ENCODE results near the gene WDR37.

Gene WDR37

GRCh38 chr10:1169186-1169885 is 113.2 kb downstream of the WDR37 start:
- TF ChIP-seq POLR2AphosphoS5 (IDR thresholded peaks at IDR 0.05; ENCODE audit: low read depth, low read length) = no peak
- no peak for TF ChIP-seq POLR2A (IDR thresholded peaks at IDR 0.05; ENCODE audit: low read depth, low read length)
- TF ChIP-seq TAF1 (IDR thresholded peaks at IDR 0.05; ENCODE audit: borderline replicate concordance, low read depth, low read length) = no peak
- FAIRE-seq (no peak), DNase-seq (ENCODE audit: insufficient read length) (no peak)

- TF ChIP-seq POLR2A (IDR thresholded peaks at IDR 0.05; ENCODE audit: low read depth, low read length) (no peak), TAF1 (IDR thresholded peaks at IDR 0.05; ENCODE audit: borderline replicate concordance, low read depth, low read length) (no peak), POLR2AphosphoS5 (IDR thresholded peaks at IDR 0.05; ENCODE audit: low read depth, low read length) (no peak)
- DNase-seq (ENCODE audit: insufficient read length) (no peak), FAIRE-seq (no peak)
These were observed 114.0 kb downstream of the WDR37 start for GRCh38 chr10:1169981-1170866.

- FAIRE-seq (no peak), DNase-seq (ENCODE audit: insufficient read length) (no peak)
- TF ChIP-seq POLR2AphosphoS5 (IDR thresholded peaks at IDR 0.05; ENCODE audit: low read depth, low read length) (no peak), POLR2A (IDR thresholded peaks at IDR 0.05; ENCODE audit: low read depth, low read length) (no peak), TAF1 (IDR thresholded peaks at IDR 0.05; ENCODE audit: borderline replicate concordance, low read depth, low read length) (no peak)
These were observed 114.6 kb downstream of the WDR37 start for GRCh38 chr10:1170867-1171180.

GRCh38 chr10:1171182-1171581 is 115.0 kb downstream of the WDR37 start:
- no peak for DNase-seq (ENCODE audit: insufficient read length)
- TF ChIP-seq POLR2A (IDR thresholded peaks at IDR 0.05; ENCODE audit: low read depth, low read length) = no peak
- no peak for TF ChIP-seq TAF1 (IDR thresholded peaks at IDR 0.05; ENCODE audit: borderline replicate concordance, low read depth, low read length)
- TF ChIP-seq POLR2AphosphoS5 (IDR thresholded peaks at IDR 0.05; ENCODE audit: low read depth, low read length) = no peak
- no peak for FAIRE-seq

GRCh38 chr10:1171586-1171985 is 115.4 kb downstream of the WDR37 start:
- DNase-seq (ENCODE audit: insufficient read length) = no peak
- no peak for FAIRE-seq

GRCh38 chr10:1172256-1172984 is 116.2 kb downstream of the WDR37 start:
- FAIRE-seq (no peak), DNase-seq (ENCODE audit: insufficient read length) (no peak)
- TF ChIP-seq TAF1 (IDR thresholded peaks at IDR 0.05; ENCODE audit: borderline replicate concordance, low read depth, low read length) (no peak), POLR2A (IDR thresholded peaks at IDR 0.05; ENCODE audit: low read depth, low read length) (no peak), POLR2AphosphoS5 (IDR thresholded peaks at IDR 0.05; ENCODE audit: low read depth, low read length) (no peak)

More at GRCh38 chr10:1171586-1171985, 115.4 kb downstream of the WDR37 start:
- TF ChIP-seq POLR2A (IDR thresholded peaks at IDR 0.05; ENCODE audit: low read depth, low read length) = no peak
- no peak for TF ChIP-seq POLR2AphosphoS5 (IDR thresholded peaks at IDR 0.05; ENCODE audit: low read depth, low read length)
- no peak for TF ChIP-seq TAF1 (IDR thresholded peaks at IDR 0.05; ENCODE audit: borderline replicate concordance, low read depth, low read length)

- DNase-seq (ENCODE audit: insufficient read length) (no peak), FAIRE-seq (no peak)
- no peak for TF ChIP-seq POLR2A (IDR thresholded peaks at IDR 0.05; ENCODE audit: low read depth, low read length)
- no peak for TF ChIP-seq TAF1 (IDR thresholded peaks at IDR 0.05; ENCODE audit: borderline replicate concordance, low read depth, low read length)
- no peak for TF ChIP-seq POLR2AphosphoS5 (IDR thresholded peaks at IDR 0.05; ENCODE audit: low read depth, low read length)
These were observed 116.9 kb downstream of the WDR37 start for GRCh38 chr10:1173091-1173490.

- peak; percentile 30 for FAIRE-seq
- DNase-seq (ENCODE audit: insufficient read length) = no peak
- no peak for TF ChIP-seq POLR2A (IDR thresholded peaks at IDR 0.05; ENCODE audit: low read depth, low read length)
- TF ChIP-seq TAF1 (IDR thresholded peaks at IDR 0.05; ENCODE audit: borderline replicate concordance, low read depth, low read length) = no peak
- no peak for TF ChIP-seq POLR2AphosphoS5 (IDR thresholded peaks at IDR 0.05; ENCODE audit: low read depth, low read length)
These were observed 117.8 kb downstream of the WDR37 start for GRCh38 chr10:1174022-1174421.

- DNase-seq (ENCODE audit: insufficient read length) (no peak), FAIRE-seq (no peak)
- TF ChIP-seq POLR2A (IDR thresholded peaks at IDR 0.05; ENCODE audit: low read depth, low read length) = no peak
- TF ChIP-seq POLR2AphosphoS5 (IDR thresholded peaks at IDR 0.05; ENCODE audit: low read depth, low read length) = no peak
- no peak for TF ChIP-seq TAF1 (IDR thresholded peaks at IDR 0.05; ENCODE audit: borderline replicate concordance, low read depth, low read length)
These were observed 119.9 kb downstream of the WDR37 start for GRCh38 chr10:1175956-1176565.

GRCh38 chr10:1177936-1178335 is 121.8 kb downstream of the WDR37 start:
- no peak for FAIRE-seq
- TF ChIP-seq POLR2A (IDR thresholded peaks at IDR 0.05; ENCODE audit: low read depth, low read length) = no peak
- TF ChIP-seq TAF1 (IDR thresholded peaks at IDR 0.05; ENCODE audit: borderline replicate concordance, low read depth, low read length) = no peak
- no peak for TF ChIP-seq POLR2AphosphoS5 (IDR thresholded peaks at IDR 0.05; ENCODE audit: low read depth, low read length)
- DNase-seq (ENCODE audit: insufficient read length) = no peak

GRCh38 chr10:1178506-1178905 is 122.3 kb downstream of the WDR37 start:
- TF ChIP-seq POLR2A (IDR thresholded peaks at IDR 0.05; ENCODE audit: low read depth, low read length) = no peak
- no peak for TF ChIP-seq POLR2AphosphoS5 (IDR thresholded peaks at IDR 0.05; ENCODE audit: low read depth, low read length)
- TF ChIP-seq TAF1 (IDR thresholded peaks at IDR 0.05; ENCODE audit: borderline replicate concordance, low read depth, low read length) = no peak
- DNase-seq (ENCODE audit: insufficient read length) (no peak), FAIRE-seq (no peak)
